Tibial nerve (tissue), 4 donors: ENCODE data around the gene ITGA11. TPM values are rescaled to one million over a fixed set of nuclear protein-coding genes. Genes with fewer than 3 reads are reported as not detected.

Experiments
- DNase-seq, 2 donors: peaks; one replicate each; pipeline ENCODE4 v3.0.0-alpha.2; 2019; ENCODE audit warnings: low spot score in 2 of 2
- H3K27ac ChIP-seq, 4 donors: fragments of 200-600 bp; sonication (generic) in 3 of 4; one replicate each; pipeline ENCODE4 v1.5.1; 2017 to 2019; ENCODE audit warnings: mild to moderate bottlenecking in 1 of 4
- H3K27me3 ChIP-seq, 2 donors: fragments of 200-600 bp; sonication (generic) in 1 of 2; one replicate each; pipeline versions ENCODE4 v1.5.1 to v1.6.0; 2017 to 2019
- H3K36me3 ChIP-seq, 3 donors: fragments of 200-600 bp; sonication (generic); one replicate each; pipeline ENCODE4 v1.5.1; 2018 to 2019
- H3K4me1 ChIP-seq, 4 donors: fragments of 200-600 bp; sonication (generic) in 3 of 4; one replicate each; pipeline ENCODE4 v1.5.1; 2017 to 2019
- H3K4me3 ChIP-seq, 4 donors: fragments of 200-600 bp; sonication (generic) in 3 of 4; one replicate each; pipeline ENCODE4 v1.5.1; 2017 to 2019; ENCODE audit warnings: mild to moderate bottlenecking in 1 of 4, moderate library complexity in 1 of 4
- H3K9me3 ChIP-seq, 4 donors: fragments of 200-600 bp; sonication (generic) in 3 of 4; one replicate each; pipeline ENCODE4 v1.5.1; 2017 to 2019
- EP300 ChIP-seq, 2 donors: sonication (generic); formaldehyde crosslinking; IDR thresholded peaks; one replicate each; pipeline ENCODE4 v1.6.1; 2017; ENCODE audit warnings: antibody characterized with exemption in 2 of 2, mild to moderate bottlenecking in 1 of 2
- POLR2A ChIP-seq, 2 donors: fragments of 450-650 bp; IDR thresholded peaks; one replicate each; pipeline ENCODE4 v1.6.1; 2017; ENCODE audit warnings: antibody characterized with exemption in 2 of 2, mild to moderate bottlenecking in 2 of 2, moderate library complexity in 2 of 2
- WGBS, 2 donors: methylation state at CpG; one replicate each; pipeline ENCODE4 v1.1.5; 2018; 5-methylcytosine and 5-hydroxymethylcytosine counted together
- total RNA-seq, 4 donors: library from RNA; depleted of rRNA; stranded (reverse); fragments of >200 nt; gene quantifications; one replicate each; pipeline ENCODE4 v1.1.0, GENCODE V29; 2016
- TF ChIP-seq, protein P1 (sequence below), 5 experiments: fragments of 200-600 bp in 3 of 5; fragments of 450-650 bp in 2 of 5; sonication (generic) in 3 of 5; IDR thresholded peaks; one replicate each; pipeline ENCODE4 v1.5.1; 2016 to 2019; ENCODE audit warnings: antibody characterized with exemption in 5 of 5, mild to moderate bottlenecking in 3 of 5, moderate library complexity in 2 of 5

ITGA11 gene
- total RNA-seq, 4 donors from 2014 or later: 2.7 to 12.1 (median 6.9) TPM

DNA sequence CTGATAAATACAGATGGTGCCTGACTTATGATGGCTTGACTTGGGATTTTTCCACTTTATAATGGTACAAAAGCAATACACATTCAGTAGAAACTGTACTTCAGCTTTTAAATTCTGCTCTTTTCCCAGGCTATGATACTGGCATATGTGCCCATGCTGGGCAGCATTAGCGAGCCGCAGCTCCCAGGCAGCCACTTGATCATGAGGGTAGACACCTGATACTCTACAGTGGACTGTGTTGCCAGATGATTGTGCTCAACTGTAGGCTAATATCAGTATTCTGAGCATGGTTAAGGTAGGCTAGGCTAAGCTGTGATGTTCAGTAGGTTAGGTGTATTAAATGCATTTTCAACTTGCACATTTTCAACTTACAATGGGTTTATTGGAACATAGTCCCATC, 172.1 kb downstream of the ITGA11 start:
- DNase-seq: no peak
- Histone ChIP-seq H3K4me3 (no peak overlapping the region), H3K9me3 (no peaks in the 10 kb centered on the region), H3K27me3 (peaks cover 0 to 4% of the 10 kb centered on the region in 2 donors), H3K4me1 (peaks cover 0 to 19% (median 10%) of the 10 kb centered on the region in 4 donors), H3K27ac (no peak overlapping the region), H3K36me3 (no peaks in the 10 kb centered on the region)
- TF ChIP-seq, protein P1, sequence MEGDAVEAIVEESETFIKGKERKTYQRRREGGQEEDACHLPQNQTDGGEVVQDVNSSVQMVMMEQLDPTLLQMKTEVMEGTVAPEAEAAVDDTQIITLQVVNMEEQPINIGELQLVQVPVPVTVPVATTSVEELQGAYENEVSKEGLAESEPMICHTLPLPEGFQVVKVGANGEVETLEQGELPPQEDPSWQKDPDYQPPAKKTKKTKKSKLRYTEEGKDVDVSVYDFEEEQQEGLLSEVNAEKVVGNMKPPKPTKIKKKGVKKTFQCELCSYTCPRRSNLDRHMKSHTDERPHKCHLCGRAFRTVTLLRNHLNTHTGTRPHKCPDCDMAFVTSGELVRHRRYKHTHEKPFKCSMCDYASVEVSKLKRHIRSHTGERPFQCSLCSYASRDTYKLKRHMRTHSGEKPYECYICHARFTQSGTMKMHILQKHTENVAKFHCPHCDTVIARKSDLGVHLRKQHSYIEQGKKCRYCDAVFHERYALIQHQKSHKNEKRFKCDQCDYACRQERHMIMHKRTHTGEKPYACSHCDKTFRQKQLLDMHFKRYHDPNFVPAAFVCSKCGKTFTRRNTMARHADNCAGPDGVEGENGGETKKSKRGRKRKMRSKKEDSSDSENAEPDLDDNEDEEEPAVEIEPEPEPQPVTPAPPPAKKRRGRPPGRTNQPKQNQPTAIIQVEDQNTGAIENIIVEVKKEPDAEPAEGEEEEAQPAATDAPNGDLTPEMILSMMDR (IDR thresholded peaks at IDR 0.05): no peak
- no peak for TF ChIP-seq POLR2A (IDR thresholded peaks at IDR 0.05)
- TF ChIP-seq EP300 (IDR thresholded peaks at IDR 0.05): no peak
- 85 to 93% methylated on average over 2 of the region's 2 CpGs for WGBS, 2 donors

DNA sequence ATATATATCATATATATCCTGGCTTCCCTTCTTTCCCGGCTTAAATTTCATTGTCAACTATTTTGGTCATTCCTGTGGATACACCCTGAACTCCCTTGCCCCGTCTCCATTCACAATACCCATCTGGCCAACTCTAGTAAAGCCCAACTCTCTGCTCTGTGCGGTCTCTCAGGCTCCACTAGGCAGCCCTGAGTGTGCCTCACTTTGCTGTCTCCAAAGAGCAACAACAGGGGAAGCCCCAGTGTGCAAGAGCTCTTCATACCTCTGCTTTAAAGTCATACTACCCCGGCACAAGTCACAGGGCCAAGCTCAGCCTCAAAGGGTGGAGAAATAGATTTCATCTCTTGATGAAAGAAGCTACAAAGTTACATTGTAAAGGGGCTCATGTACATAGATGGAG, 173.3 kb downstream of the ITGA11 start:
- peaks cover 0 to 4% of the 10 kb centered on the region in 2 donors for H3K27me3 ChIP-seq
- no peaks in the 10 kb centered on the region for H3K36me3 ChIP-seq
- H3K27ac ChIP-seq: peak overlapping the region in 2 of 4 donors; percentile 42 to 58
- WGBS, 2 donors: 63 to 76% methylated on average over 4 of the region's 4 CpGs
- H3K4me1 ChIP-seq: peaks cover 0 to 19% (median 10%) of the 10 kb centered on the region in 4 donors
- peak in 1 of 2 donors; percentile 49 for DNase-seq
- H3K4me3 ChIP-seq: no peak overlapping the region
- TF ChIP-seq EP300 (IDR thresholded peaks at IDR 0.05) (no peak), POLR2A (IDR thresholded peaks at IDR 0.05) (no peak)
- TF ChIP-seq, protein P1 (IDR thresholded peaks at IDR 0.05): no peak
- no peaks in the 10 kb centered on the region for H3K9me3 ChIP-seq

DNA sequence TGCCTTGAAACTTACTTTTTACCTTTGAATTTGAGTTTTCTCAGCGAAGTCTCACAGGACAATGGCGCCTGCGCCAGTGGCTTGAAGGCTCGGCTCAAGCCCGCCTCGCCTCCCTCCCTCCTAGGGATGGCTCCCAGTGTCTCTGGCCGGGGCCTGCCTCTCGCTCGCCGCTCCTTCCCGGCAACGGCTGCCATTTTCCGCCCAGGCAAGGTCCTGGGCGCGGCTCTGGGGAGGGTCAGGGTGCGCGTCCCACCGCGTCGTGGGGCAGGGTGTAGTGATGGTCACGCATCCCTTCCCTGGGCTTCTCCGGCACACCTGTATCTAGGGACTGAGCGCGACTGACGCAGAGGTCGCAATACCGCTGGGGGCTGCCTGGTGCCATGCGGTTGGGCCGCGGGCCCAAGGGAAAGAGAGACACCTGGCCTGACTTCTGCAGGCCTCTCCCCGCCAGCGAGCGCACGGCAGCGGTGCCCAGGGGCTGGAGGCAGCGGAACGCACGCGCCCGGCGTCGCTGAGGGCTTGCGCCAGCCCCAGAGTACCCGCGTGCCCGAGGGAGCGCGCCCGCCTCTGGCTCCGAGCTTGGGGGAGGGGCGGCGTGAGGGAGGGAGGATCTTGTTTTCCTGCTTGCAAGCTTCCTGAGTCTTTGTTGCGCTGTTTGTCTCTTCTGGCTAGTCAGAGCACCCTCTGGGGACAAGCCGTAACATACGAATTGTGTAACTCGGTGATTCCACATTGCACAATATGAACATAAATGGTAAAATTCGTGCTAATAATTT, 175.1 kb downstream of the ITGA11 start:
- Histone ChIP-seq H3K9me3 (no peaks in the 10 kb centered on the region), H3K27me3 (no peaks in the 10 kb centered on the region), H3K36me3 (no peaks in the 10 kb centered on the region), H3K4me1 (peaks cover 0 to 27% (median 12%) of the 10 kb centered on the region in 4 donors), H3K4me3 (peak overlapping the region; percentile 43 to 72 (median 64)), H3K27ac (peak overlapping the region; percentile 89 to 97 (median 96))
- TF ChIP-seq EP300 (IDR thresholded peaks at IDR 0.05): peak; percentile 96 to 99
- peak; percentile 93 to 96 for TF ChIP-seq POLR2A (IDR thresholded peaks at IDR 0.05)
- TF ChIP-seq, protein P1 (IDR thresholded peaks at IDR 0.05): peak in 2 of 5 experiments; percentile 15 to 40
- peak; percentile 90 to 96 for DNase-seq
- 5 to 10% methylated on average over 29 to 55 of the region's 57 CpGs for WGBS, 2 donors

DNA sequence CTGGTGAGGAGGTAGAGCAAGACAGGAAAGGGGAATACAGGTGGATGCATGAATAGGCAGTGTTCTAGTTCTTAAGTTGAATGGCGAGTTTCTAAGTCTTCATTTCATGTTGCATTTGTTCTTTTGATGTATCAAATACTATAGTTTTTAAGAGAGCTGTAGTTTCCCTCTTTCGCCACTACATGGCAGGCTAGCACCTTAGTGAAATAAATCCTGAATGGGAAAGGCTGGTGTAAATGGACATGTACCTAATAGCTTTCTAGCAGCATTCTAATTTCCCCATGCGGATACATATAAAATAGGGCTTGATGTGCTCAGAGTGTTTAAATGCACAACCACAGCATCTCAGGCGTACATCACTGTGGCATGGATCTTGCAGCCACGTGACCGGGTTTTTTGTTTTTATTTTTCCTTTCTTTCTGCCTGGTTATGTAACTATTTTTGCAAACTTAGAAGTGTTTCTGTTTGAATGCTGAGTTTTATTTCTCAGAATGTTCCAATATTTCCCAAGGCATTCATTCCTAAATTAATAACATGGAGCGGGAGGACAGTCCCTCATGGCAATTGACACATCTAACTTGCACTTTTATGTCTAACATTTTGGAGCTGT, 178.9 kb downstream of the ITGA11 start:
- no peak overlapping the region for H3K27ac ChIP-seq

More for the DNA sequence above, 178.9 kb downstream of the ITGA11 start:
- Histone ChIP-seq H3K9me3 (no peaks in the 10 kb centered on the region), H3K4me1 (peaks cover 0 to 27% (median 12%) of the 10 kb centered on the region in 4 donors), H3K36me3 (no peaks in the 10 kb centered on the region), H3K4me3 (no peak overlapping the region), H3K27me3 (no peaks in the 10 kb centered on the region)
- DNase-seq: peak in 1 of 2 donors; percentile 81
- no peak for TF ChIP-seq POLR2A (IDR thresholded peaks at IDR 0.05)
- TF ChIP-seq, protein P1 (IDR thresholded peaks at IDR 0.05): peak; percentile 79 to 93 (median 86)
- peak in 1 of 2 donors; percentile 28 for TF ChIP-seq EP300 (IDR thresholded peaks at IDR 0.05)
- 17 to 18% methylated on average over 7 of the region's 7 CpGs for WGBS, 2 donors
